Thyroid gland (tissue), 4 donors: ENCODE measurements around the gene KPNA5. TPM values are rescaled to one million over a fixed set of nuclear protein-coding genes. Genes with fewer than 3 reads are reported as not detected.
"Not testable (repeated sequence)": the region's sequence is repeated elsewhere in the genome, so short reads cannot be mapped to it uniquely, and the experiment has no call there.

Experiments used
- DNase-seq, 2 donors: peaks; one replicate each; pipeline ENCODE4 v3.0.0-alpha.2; 2019
- H3K27ac ChIP-seq, 3 donors: fragments of 200-600 bp; sonication (generic); 1 replicate in 2 of 3; 2 replicates in 1 of 3; pipeline ENCODE4 v1.5.1; 2016 to 2019; ENCODE audit warnings: mild to moderate bottlenecking in 1 of 3, moderate library complexity in 1 of 3
- H3K27me3 ChIP-seq: fragments of 200-600 bp; sonication (generic); one replicate; pipeline ENCODE4 v1.5.1; 2019
- H3K36me3 ChIP-seq, 2 donors: fragments of 200-600 bp; sonication (generic); one replicate each; pipeline ENCODE4 v1.5.1; 2016 to 2019
- H3K4me1 ChIP-seq, 2 donors: fragments of 200-600 bp; sonication (generic); one replicate each; pipeline ENCODE4 v1.5.1; 2017 to 2019
- H3K4me3 ChIP-seq, 3 donors: fragments of 200-600 bp; sonication (generic); replicated peaks in 1 of 3; 1 replicate in 2 of 3; 2 replicates in 1 of 3; pipeline ENCODE4 v1.5.1; 2016; ENCODE audit warnings: mild to moderate bottlenecking in 1 of 3
- H3K9me3 ChIP-seq: fragments of 200-600 bp; sonication (generic); one replicate; pipeline ENCODE4 v1.5.1; 2017
- POLR2A ChIP-seq, 2 donors: fragments of 450-650 bp; IDR thresholded peaks; one replicate each; pipeline ENCODE4 v1.6.1; 2017; ENCODE audit warnings: antibody characterized with exemption in 2 of 2, mild to moderate bottlenecking in 2 of 2, moderate library complexity in 1 of 2
- WGBS, 2 donors: methylation state at CpG; one replicate each; pipeline ENCODE4 v1.1.5; 2017; 5-methylcytosine and 5-hydroxymethylcytosine counted together
- intact Hi-C: fragments of 100-400 bp; cut with DNase I; formaldehyde crosslinking; loops from one replicate; pipeline ENCODE4 v1.15.1; 2023
- total RNA-seq, 4 donors: library from RNA; depleted of rRNA; stranded (reverse); fragments of >200 nt; gene quantifications; one replicate each; pipeline ENCODE4 v1.2.3, GENCODE V29; 2016
- TF ChIP-seq, protein P1 (sequence below), 6 experiments: fragments of 200-600 bp in 3 of 6; fragments of 450-650 bp in 3 of 6; sonication (generic) in 3 of 6; IDR thresholded peaks; one replicate each; pipeline ENCODE4 v1.5.1; 2016 to 2019; ENCODE audit warnings: antibody characterized with exemption in 6 of 6, mild to moderate bottlenecking in 2 of 6, inconsistent platforms in 1 of 6, moderate library complexity in 1 of 6

KPNA5 gene
- total RNA-seq, 4 donors from 2014 or later = 17.7 to 26.1 (median 22.4) TPM

DNA sequence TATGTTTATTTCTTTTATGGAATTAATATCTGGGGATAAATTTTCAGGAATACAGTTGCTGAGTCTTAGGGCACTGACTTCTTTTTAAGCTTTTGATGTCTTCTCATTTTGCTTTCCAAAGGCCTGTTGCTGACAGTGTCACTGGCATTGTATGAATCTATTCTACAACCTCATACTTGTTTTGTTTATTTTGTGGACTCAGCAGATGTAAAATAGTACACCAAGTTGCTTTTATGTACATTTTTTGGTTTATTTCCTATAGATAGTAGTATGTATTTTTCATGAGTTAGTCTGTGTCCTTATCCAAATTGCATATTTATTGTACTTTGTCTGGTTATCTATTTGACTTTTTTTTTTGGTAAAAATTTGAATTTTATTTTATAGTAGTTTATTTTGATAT, 49.5 kb downstream of the KPNA5 start:
- H3K4me1 ChIP-seq = no peaks in the 10 kb centered on the region
- H3K27ac ChIP-seq = no peak overlapping the region
- TF ChIP-seq POLR2A (IDR thresholded peaks at IDR 0.05) = no peak
- TF ChIP-seq, protein P1, sequence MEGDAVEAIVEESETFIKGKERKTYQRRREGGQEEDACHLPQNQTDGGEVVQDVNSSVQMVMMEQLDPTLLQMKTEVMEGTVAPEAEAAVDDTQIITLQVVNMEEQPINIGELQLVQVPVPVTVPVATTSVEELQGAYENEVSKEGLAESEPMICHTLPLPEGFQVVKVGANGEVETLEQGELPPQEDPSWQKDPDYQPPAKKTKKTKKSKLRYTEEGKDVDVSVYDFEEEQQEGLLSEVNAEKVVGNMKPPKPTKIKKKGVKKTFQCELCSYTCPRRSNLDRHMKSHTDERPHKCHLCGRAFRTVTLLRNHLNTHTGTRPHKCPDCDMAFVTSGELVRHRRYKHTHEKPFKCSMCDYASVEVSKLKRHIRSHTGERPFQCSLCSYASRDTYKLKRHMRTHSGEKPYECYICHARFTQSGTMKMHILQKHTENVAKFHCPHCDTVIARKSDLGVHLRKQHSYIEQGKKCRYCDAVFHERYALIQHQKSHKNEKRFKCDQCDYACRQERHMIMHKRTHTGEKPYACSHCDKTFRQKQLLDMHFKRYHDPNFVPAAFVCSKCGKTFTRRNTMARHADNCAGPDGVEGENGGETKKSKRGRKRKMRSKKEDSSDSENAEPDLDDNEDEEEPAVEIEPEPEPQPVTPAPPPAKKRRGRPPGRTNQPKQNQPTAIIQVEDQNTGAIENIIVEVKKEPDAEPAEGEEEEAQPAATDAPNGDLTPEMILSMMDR (IDR thresholded peaks at IDR 0.05) = no peak
- H3K36me3 ChIP-seq = peaks cover 6 to 10% of the 10 kb centered on the region in 2 donors
- intact Hi-C loops = no loop called here
- no peak overlapping the region for H3K4me3 ChIP-seq
- no peaks in the 10 kb centered on the region for H3K9me3 ChIP-seq
- DNase-seq = no peak
- no peaks in the 10 kb centered on the region for H3K27me3 ChIP-seq

DNA sequence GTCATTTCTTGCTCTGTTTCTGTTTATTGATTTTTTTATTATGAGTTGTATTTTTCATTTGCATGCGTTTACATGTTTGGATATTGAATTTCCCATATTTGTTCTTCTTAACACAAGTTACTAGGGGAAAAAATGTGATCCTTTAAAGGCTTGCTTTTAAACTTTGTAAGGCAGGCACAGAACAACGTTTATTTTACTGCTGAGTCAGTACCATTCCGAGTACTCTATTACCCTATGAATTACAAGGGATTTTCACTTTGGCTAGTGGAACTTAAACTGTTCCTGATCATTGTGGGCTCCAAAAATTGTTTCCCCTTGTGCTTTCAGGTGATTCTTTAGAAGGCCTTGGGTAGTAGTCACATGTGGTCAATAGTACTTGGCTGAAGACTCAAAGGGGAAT, 56.0 kb downstream of the KPNA5 start:
- TF ChIP-seq, protein P1 (IDR thresholded peaks at IDR 0.05) = no peak
- no peak for TF ChIP-seq POLR2A (IDR thresholded peaks at IDR 0.05)
- Histone ChIP-seq H3K4me3 (no peak overlapping the region), H3K27ac (no peak overlapping the region), H3K9me3 (no peaks in the 10 kb centered on the region), H3K27me3 (no peaks in the 10 kb centered on the region), H3K36me3 (no peaks in the 10 kb centered on the region), H3K4me1 (no peaks in the 10 kb centered on the region)
- no peak for DNase-seq
- 97 to 99% methylated on average over 3 of the region's 3 CpGs for WGBS, 2 donors
- intact Hi-C loops = no loop called here

DNA sequence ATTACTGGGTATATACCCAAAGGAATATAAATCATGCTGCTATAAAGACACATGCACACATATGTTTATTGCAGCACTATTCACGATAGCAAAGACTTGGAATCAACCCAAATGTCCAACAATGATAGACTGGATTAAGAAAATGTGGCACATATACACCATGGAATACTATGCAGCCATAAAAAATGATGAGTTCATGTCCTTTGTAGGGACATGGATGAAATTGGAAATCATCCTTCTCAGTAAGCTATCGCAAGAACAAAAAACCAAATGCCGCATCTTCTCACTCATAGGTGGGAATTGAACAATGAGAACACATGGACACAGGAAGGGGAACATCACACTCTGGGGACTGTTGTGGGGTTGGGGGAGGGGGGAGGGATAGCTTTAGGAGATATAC, 59.5 kb downstream of the KPNA5 start:
- intact Hi-C loops, H3K27ac ChIP-seq, H3K36me3 ChIP-seq, H3K4me1 ChIP-seq, H3K4me3 ChIP-seq, H3K27me3 ChIP-seq, DNase-seq, H3K9me3 ChIP-seq: not testable (repeated sequence)
- WGBS, 2 donors = 96 to 97% methylated on average over 3 of the region's 3 CpGs

DNA sequence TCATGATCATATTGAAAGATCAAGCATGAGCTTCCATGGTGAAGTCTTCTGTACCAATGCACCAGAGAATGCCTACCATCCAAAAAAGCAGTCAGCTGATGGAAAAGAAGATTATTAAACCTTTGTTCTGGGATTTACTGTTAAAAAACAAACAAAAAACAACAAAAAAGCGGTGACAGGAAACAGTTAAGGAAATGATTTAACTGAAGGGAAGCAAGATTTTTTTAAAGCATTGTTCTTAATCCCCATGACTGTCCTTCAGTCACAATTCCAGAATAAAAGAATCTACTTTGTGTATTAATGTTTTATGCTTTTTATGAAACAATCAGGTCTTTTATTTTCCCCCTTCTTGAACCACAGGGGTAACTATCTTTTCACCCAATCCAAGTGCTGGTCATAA, 60.6 kb downstream of the KPNA5 start:
- H3K4me1 ChIP-seq = no peaks in the 10 kb centered on the region
- H3K36me3 ChIP-seq = no peaks in the 10 kb centered on the region
- no peak overlapping the region for H3K4me3 ChIP-seq
- no peaks in the 10 kb centered on the region for H3K27me3 ChIP-seq
- 66 to 81% methylated on average over 1 of the region's 1 CpG for WGBS, 2 donors
- intact Hi-C loops = no loop called here
- no peak for DNase-seq
- no peak overlapping the region for H3K27ac ChIP-seq
- H3K9me3 ChIP-seq = no peaks in the 10 kb centered on the region
- TF ChIP-seq POLR2A (IDR thresholded peaks at IDR 0.05) = no peak
- TF ChIP-seq, protein P1 (IDR thresholded peaks at IDR 0.05) = no peak

DNA sequence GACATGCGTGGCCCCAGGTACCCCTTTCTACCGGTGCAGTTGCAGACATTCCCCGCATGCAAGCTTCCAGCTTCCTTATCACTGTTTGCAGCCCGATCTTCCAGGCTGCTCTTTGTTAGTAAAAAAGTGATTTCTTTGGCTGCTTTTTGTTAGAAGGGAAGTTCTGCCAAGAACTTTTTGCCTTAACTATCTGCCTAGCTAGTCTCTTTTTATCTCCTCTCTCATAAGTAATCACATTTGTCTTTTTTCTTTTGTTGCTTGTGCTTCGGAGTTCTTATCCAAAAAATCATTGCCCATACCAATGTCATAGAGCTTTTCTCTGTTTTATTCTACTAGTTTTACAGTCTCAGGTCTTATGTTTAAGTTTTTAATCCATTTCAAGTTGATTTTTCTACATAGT, 64.2 kb downstream of the KPNA5 start:
- intact Hi-C loops = no loop called here
- 74 to 76% methylated on average over 5 of the region's 5 CpGs for WGBS, 2 donors
- no peak for TF ChIP-seq POLR2A (IDR thresholded peaks at IDR 0.05)
- TF ChIP-seq, protein P1 (IDR thresholded peaks at IDR 0.05) = no peak

DNA sequence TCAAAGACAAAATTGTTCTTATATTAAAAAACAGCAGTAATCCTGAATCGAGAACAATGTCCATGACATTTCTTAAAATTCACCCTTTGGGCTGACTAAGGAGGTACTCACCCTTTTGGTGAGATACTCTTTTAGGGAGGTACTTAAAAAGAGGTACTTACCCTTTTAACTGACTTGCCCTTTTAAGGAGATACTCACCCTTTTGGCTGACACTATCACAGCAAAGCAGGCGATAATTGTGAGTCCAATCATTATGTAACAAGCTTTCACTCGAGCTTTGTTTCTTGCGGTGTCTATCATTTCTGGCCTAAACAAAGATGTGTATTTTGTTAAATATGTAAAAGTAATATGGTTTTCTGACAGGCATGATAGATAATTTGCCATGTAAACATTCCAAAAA, 80.8 kb downstream of the KPNA5 start:
- intact Hi-C loops = no loop called here
- Histone ChIP-seq H3K4me3 (no peak overlapping the region), H3K27ac (no peak overlapping the region), H3K36me3 (no peaks in the 10 kb centered on the region), H3K27me3 (no peaks in the 10 kb centered on the region), H3K4me1 (peaks cover 3 to 8% of the 10 kb centered on the region in 2 donors), H3K9me3 (no peaks in the 10 kb centered on the region)
- no peak for DNase-seq
- TF ChIP-seq, protein P1 (IDR thresholded peaks at IDR 0.05) = no peak
- no peak for TF ChIP-seq POLR2A (IDR thresholded peaks at IDR 0.05)
- WGBS, 2 donors = 84 to 85% methylated on average over 4 of the region's 4 CpGs

More for the DNA sequence above, 64.2 kb downstream of the KPNA5 start:
- DNase-seq = no peak
- no peaks in the 10 kb centered on the region for H3K4me1 ChIP-seq
- no peaks in the 10 kb centered on the region for H3K9me3 ChIP-seq
- no peaks in the 10 kb centered on the region for H3K36me3 ChIP-seq
- H3K27me3 ChIP-seq = no peaks in the 10 kb centered on the region
- H3K27ac ChIP-seq = no peak overlapping the region
- H3K4me3 ChIP-seq = no peak overlapping the region
